Measurements from ENCODE around the gene RASEF.

DNA sequence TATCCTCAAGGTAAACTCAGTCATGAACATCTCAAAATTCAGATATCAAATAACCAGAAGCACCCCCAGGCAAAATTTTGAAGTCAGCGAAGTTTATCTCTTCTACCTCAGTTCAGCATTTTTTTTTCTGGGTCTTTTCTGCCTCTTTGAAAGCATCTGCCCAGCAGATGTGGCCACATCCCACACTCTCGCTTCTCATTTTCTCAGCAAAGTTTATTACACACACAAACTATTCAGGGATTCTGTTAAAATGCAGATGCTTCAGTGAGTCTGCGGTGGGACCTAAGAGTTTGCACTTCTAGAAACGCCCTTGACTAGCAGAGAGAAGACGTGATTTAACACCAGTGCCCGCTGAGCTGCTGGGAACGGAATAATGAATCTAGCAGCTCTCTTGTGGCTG lies 19.3 kb downstream of the RASEF start:
- no peak for TF ChIP-seq EZH2 (optimal IDR thresholded peaks at IDR 0.05; ENCODE audit: low read depth, low read length)
- TF ChIP-seq, protein P1, sequence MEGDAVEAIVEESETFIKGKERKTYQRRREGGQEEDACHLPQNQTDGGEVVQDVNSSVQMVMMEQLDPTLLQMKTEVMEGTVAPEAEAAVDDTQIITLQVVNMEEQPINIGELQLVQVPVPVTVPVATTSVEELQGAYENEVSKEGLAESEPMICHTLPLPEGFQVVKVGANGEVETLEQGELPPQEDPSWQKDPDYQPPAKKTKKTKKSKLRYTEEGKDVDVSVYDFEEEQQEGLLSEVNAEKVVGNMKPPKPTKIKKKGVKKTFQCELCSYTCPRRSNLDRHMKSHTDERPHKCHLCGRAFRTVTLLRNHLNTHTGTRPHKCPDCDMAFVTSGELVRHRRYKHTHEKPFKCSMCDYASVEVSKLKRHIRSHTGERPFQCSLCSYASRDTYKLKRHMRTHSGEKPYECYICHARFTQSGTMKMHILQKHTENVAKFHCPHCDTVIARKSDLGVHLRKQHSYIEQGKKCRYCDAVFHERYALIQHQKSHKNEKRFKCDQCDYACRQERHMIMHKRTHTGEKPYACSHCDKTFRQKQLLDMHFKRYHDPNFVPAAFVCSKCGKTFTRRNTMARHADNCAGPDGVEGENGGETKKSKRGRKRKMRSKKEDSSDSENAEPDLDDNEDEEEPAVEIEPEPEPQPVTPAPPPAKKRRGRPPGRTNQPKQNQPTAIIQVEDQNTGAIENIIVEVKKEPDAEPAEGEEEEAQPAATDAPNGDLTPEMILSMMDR (IDR thresholded peaks at IDR 0.05; ENCODE audit: low read length) = no peak
